ENCODE measurements around the gene FNTB.

DNA sequence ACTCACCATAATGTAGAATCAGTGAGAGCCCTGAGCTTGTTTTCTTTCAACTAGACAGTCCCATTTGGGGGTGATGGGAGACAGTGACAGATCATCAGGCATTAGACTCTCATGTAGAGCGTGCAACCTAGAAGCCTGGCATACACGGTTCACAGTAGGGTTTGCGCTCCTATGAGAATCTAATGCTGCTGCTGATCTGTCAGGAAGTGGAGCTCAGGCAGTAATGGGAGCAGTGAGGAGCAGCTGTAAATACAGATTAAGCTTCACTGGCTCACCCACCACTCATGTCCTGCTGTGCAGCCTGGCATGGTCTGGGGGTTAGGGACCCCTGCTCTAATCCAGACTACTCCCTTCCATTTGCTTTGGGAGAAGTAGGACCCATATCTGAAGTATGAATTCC, 55.6 kb downstream of the FNTB start:
- TF ChIP-seq, protein P1, sequence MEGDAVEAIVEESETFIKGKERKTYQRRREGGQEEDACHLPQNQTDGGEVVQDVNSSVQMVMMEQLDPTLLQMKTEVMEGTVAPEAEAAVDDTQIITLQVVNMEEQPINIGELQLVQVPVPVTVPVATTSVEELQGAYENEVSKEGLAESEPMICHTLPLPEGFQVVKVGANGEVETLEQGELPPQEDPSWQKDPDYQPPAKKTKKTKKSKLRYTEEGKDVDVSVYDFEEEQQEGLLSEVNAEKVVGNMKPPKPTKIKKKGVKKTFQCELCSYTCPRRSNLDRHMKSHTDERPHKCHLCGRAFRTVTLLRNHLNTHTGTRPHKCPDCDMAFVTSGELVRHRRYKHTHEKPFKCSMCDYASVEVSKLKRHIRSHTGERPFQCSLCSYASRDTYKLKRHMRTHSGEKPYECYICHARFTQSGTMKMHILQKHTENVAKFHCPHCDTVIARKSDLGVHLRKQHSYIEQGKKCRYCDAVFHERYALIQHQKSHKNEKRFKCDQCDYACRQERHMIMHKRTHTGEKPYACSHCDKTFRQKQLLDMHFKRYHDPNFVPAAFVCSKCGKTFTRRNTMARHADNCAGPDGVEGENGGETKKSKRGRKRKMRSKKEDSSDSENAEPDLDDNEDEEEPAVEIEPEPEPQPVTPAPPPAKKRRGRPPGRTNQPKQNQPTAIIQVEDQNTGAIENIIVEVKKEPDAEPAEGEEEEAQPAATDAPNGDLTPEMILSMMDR (IDR thresholded peaks at IDR 0.05; ENCODE audit: borderline replicate concordance, extremely low read depth, low read length, poor library complexity, severe bottlenecking): no peak
- no peak for TF ChIP-seq EZH2 (IDR thresholded peaks at IDR 0.05; ENCODE audit: borderline replicate concordance, low read depth, low read length, severe bottlenecking)

All from DND-41 (cell line).